Middle frontal gyrus (tissue), 1 donor: ENCODE results near the gene PROX1.

Experiments used
- DNase-seq: peaks from one replicate; pipeline ENCODE4 v3.0.0-alpha.2; 2015; ENCODE audit warnings: low spot score; ENCODE audit errors: extremely low spot score

The PROX1 gene

GRCh38 chr1:214018386-214019268 is 30.9 kb downstream of the PROX1 start:
- DNase-seq, result no peak

GRCh38 chr1:214019499-214019898 is 31.7 kb downstream of the PROX1 start:
- DNase-seq, result no peak

GRCh38 chr1:214021321-214021720 is 33.5 kb downstream of the PROX1 start:
- DNase-seq, result no peak

- no peak for DNase-seq
Observed at GRCh38 chr1:214022229-214022791, 34.5 kb downstream of the PROX1 start.

GRCh38 chr1:214022810-214023425 is 35.1 kb downstream of the PROX1 start:
- DNase-seq, result no peak

GRCh38 chr1:214026985-214027384 is 39.2 kb downstream of the PROX1 start:
- DNase-seq, result no peak

GRCh38 chr1:214027498-214027897 is 39.7 kb downstream of the PROX1 start:
- DNase-seq, result no peak

GRCh38 chr1:214028095-214028494 is 40.3 kb downstream of the PROX1 start:
- DNase-seq, result no peak

GRCh38 chr1:214028649-214029406 is 41.1 kb downstream of the PROX1 start:
- no peak for DNase-seq

- no peak for DNase-seq
Observed at GRCh38 chr1:214029796-214030195, 42.0 kb downstream of the PROX1 start.

- no peak for DNase-seq
Observed at GRCh38 chr1:214031267-214031650, 43.5 kb downstream of the PROX1 start.

GRCh38 chr1:214037468-214037867 is 49.7 kb downstream of the PROX1 start:
- no peak for DNase-seq

GRCh38 chr1:214039394-214040018 is 51.7 kb downstream of the PROX1 start:
- DNase-seq, result no peak

- no peak for DNase-seq
Observed at GRCh38 chr1:214043167-214043566, 55.4 kb downstream of the PROX1 start.

- no peak for DNase-seq
Observed at GRCh38 chr1:214044438-214045214, 56.9 kb downstream of the PROX1 start.

- no peak for DNase-seq
Observed at GRCh38 chr1:214050513-214051401, 63.0 kb downstream of the PROX1 start.

- DNase-seq, result no peak
Observed at GRCh38 chr1:214051786-214052185, 64.0 kb downstream of the PROX1 start.

GRCh38 chr1:214058076-214058475 is 70.3 kb downstream of the PROX1 start:
- DNase-seq, result no peak

- no peak for DNase-seq
Observed at GRCh38 chr1:214066190-214066589, 78.4 kb downstream of the PROX1 start.

GRCh38 chr1:214066936-214067335 is 79.2 kb downstream of the PROX1 start:
- DNase-seq, result no peak
